Ovary (tissue), 9 donors: ENCODE measurements around the gene MED15. TPM values are rescaled to one million over a fixed set of nuclear protein-coding genes. Genes with fewer than 3 reads are reported as not detected.

ENCODE experiments used
- DNase-seq, 5 donors: peaks; one replicate each; pipeline ENCODE4 v3.0.0-alpha.2; 2019 to 2020
- H3K27ac ChIP-seq, 2 donors: fragments of 200-600 bp; one replicate each; pipeline versions ENCODE4 v1.5.1 to v1.8.0; 2019 to 2022
- H3K27me3 ChIP-seq: fragments of 200-600 bp; one replicate; pipeline ENCODE4 v1.8.0; 2022
- H3K36me3 ChIP-seq: fragments of 200-600 bp; sonication (generic); one replicate; pipeline ENCODE4 v1.5.1; 2019
- H3K4me1 ChIP-seq: one replicate; pipeline ENCODE4 v1.8.1; 2013; ENCODE audit warnings: mild to moderate bottlenecking, moderate library complexity; ENCODE audit not compliant: insufficient read depth
- H3K4me3 ChIP-seq: fragments of 200-600 bp; sonication (generic); one replicate; pipeline ENCODE4 v1.5.1; 2017
- H3K9me3 ChIP-seq, 2 donors: fragments of 200-600 bp in 1 of 2; sonication (generic) in 1 of 2; one replicate each; pipeline versions ENCODE4 v1.5.1 to v1.8.1; 2013 to 2019; ENCODE audit warnings: mild to moderate bottlenecking in 1 of 2, moderate library complexity in 1 of 2
- CTCF ChIP-seq, 3 donors: fragments of 450-650 bp in 2 of 3; fragments of 200-600 bp in 1 of 3; IDR thresholded peaks; one replicate each; pipeline versions ENCODE4 v1.5.1 to v1.8.0; 2016 to 2022; ENCODE audit warnings: antibody characterized with exemption in 3 of 3, mild to moderate bottlenecking in 1 of 3
- EP300 ChIP-seq: sonication (generic); formaldehyde crosslinking; IDR thresholded peaks from one replicate; pipeline ENCODE4 v1.6.1; 2017; ENCODE audit warnings: antibody characterized with exemption
- POLR2A ChIP-seq: fragments of 450-650 bp; IDR thresholded peaks from one replicate; pipeline ENCODE4 v1.6.1; 2017; ENCODE audit warnings: antibody characterized with exemption, mild to moderate bottlenecking, moderate library complexity
- WGBS, 3 donors: extraction: QIAGEN DNeasy Blood & Tissue Kit in 1 of 3; methylation state at CpG; one replicate each; pipeline versions ENCODE4 v1.1.5 to v1.1.7; 2013 to 2017; 5-methylcytosine and 5-hydroxymethylcytosine counted together
- intact Hi-C, 4 donors: fragments of 100-400 bp; cut with DNase I; formaldehyde crosslinking; loops; one replicate each; pipeline versions ENCODE4 v1.11.0 to v1.15.1; 2022 to 2023
- polyA plus RNA-seq, 2 donors: library from polyadenylated mRNA; stranded (reverse); fragments of 200-250 nt in 1 of 2; fragments of 350-450 nt in 1 of 2; fragmentation: Illumina TruSeq in 1 of 2; extraction: RNeasy Lipid Tissue Mini Kit (QIAGEN cat#74804) in 1 of 2; gene quantifications; one replicate each; pipeline ENCODE4 v1.2.3, GENCODE V29; 2013 to 2014
- total RNA-seq, 7 donors: library from RNA; depleted of rRNA in 2 of 7; stranded (reverse); fragments of >200 nt in 2 of 7; fragmentation: NEBNext Ultra II Directional in 3 of 7; extraction: Animal tissue kit (Norgen Biotek cat#: 25700) in 3 of 7; gene quantifications; one replicate each; pipeline versions ENCODE4 v1.1.0 to v1.2.4, GENCODE V29; 2016 to 2023
- donor health status: DM: no; HTN: no; CAD: no; lungs with moderate emphysema.
- donor health status: DM: no; HTN: no; CAD: no.
- donor health status: Bipolar disorder and iron deficiency.
- donor health status: DM: yes; HTN: yes; CAD: no.
- donor health status: DM: no; HTN: no; CAD: no.
- donor health status: DM: yes; HTN: yes; CAD: no.

MED15 gene
- total and polyA plus RNA-seq, 9 donors = 21.9 to 79.3 (median 68.3) TPM

- Histone ChIP-seq H3K9me3 (no peaks in the 10 kb centered on the region), H3K4me3 (no peak overlapping the region), H3K27me3 (no peaks in the 10 kb centered on the region), H3K36me3 (no peaks in the 10 kb centered on the region), H3K4me1 (peaks cover 5% of the 10 kb centered on the region), H3K27ac (no peak overlapping the region)
- intact Hi-C loops = loop anchor here in 2 of 4 donors (10.0 kb wide), 3 partner anchors 63 to 163 kb away; no protein-coding TSS in a partner anchor
- DNase-seq = no peak
- 70 to 79% (median 76%) methylated on average over 7 of the region's 7 CpGs for WGBS, 3 donors
- TF ChIP-seq POLR2A (no peak), EP300 (no peak), CTCF (IDR thresholded peaks at IDR 0.05) (no peak)
Observed at GRCh38 chr22:20578192-20578591, 70.8 kb downstream of the MED15 start.

- H3K9me3 ChIP-seq = no peaks in the 10 kb centered on the region
- 78 to 80% (median 78%) methylated on average over 5 of the region's 5 CpGs for WGBS, 3 donors
- no peak overlapping the region for H3K4me3 ChIP-seq
- no peak for TF ChIP-seq CTCF (IDR thresholded peaks at IDR 0.05)
- no peak for TF ChIP-seq POLR2A
- no peak for TF ChIP-seq EP300
- no peak overlapping the region for H3K27ac ChIP-seq
- DNase-seq = no peak
- intact Hi-C loops = loop anchor here in 2 of 4 donors (10.0 kb wide), 3 partner anchors 64 to 164 kb away; no protein-coding TSS in a partner anchor
- peaks cover 4% of the 10 kb centered on the region for H3K4me1 ChIP-seq
- no peaks in the 10 kb centered on the region for H3K36me3 ChIP-seq
- H3K27me3 ChIP-seq = no peaks in the 10 kb centered on the region
Observed at GRCh38 chr22:20578707-20579106, 71.3 kb downstream of the MED15 start.

GRCh38 chr22:20579273-20580120 lies 72.1 kb downstream of the MED15 start:
- H3K4me1 ChIP-seq = no peaks in the 10 kb centered on the region
- H3K36me3 ChIP-seq = no peaks in the 10 kb centered on the region
- intact Hi-C loops = loop anchor here in 2 of 4 donors (10.0 kb wide), 3 partner anchors 65 to 165 kb away; no protein-coding TSS in a partner anchor
- 74 to 78% (median 76%) methylated on average over 14 of the region's 14 CpGs for WGBS, 3 donors
- TF ChIP-seq POLR2A (no peak), CTCF (IDR thresholded peaks at IDR 0.05) (no peak), EP300 (no peak)
- H3K9me3 ChIP-seq = no peaks in the 10 kb centered on the region
- no peak for DNase-seq
- H3K27me3 ChIP-seq = no peaks in the 10 kb centered on the region
- H3K27ac ChIP-seq = no peak overlapping the region
- no peak overlapping the region for H3K4me3 ChIP-seq

- WGBS, 3 donors = 91 to 94% (median 92%) methylated on average over 7 of the region's 7 CpGs
- H3K36me3 ChIP-seq = no peaks in the 10 kb centered on the region
- H3K4me1 ChIP-seq = no peaks in the 10 kb centered on the region
- intact Hi-C loops = no loop called here
- H3K9me3 ChIP-seq = no peaks in the 10 kb centered on the region
- TF ChIP-seq CTCF (IDR thresholded peaks at IDR 0.05) = no peak
- TF ChIP-seq EP300 = no peak
- TF ChIP-seq POLR2A = no peak
- H3K27ac ChIP-seq = no peak overlapping the region
- H3K4me3 ChIP-seq = no peak overlapping the region
- DNase-seq = no peak
- H3K27me3 ChIP-seq = no peaks in the 10 kb centered on the region
Observed at GRCh38 chr22:20580179-20580578, 72.8 kb downstream of the MED15 start.
